ENCODE measurements around the gene DIDO1. TPM values are rescaled to one million over a fixed set of nuclear protein-coding genes. Genes with fewer than 3 reads are reported as not detected.

DIDO1 gene
- total and polyA plus RNA-seq, 2 of the 13 experiments (the other 11 are each of a cell fraction or from before 2014, with no cell fraction given) = 75.0 to 75.1 TPM

GRCh38 chr20:62926229-62927127, at the start of gene DIDO1 (continued):
- TF ChIP-seq NR3C1 (CRISPR knock-in tag; IDR thresholded peaks at IDR 0.05) = no peak
- peak; percentile 61 for TF ChIP-seq RARA (CRISPR knock-in tag; IDR thresholded peaks at IDR 0.05)
- 0 out of 2 replicates have a peak, but pooled peaks have one; percentile 58 for TF ChIP-seq ZNF75D (CRISPR knock-in tag; IDR thresholded peaks at IDR 0.05; ENCODE audit: borderline replicate concordance)
- peak; percentile 69 for TF ChIP-seq ESRRA (CRISPR knock-in tag; IDR thresholded peaks at IDR 0.05; ENCODE audit: low read depth)
- TF ChIP-seq ZNF788 (CRISPR knock-in tag; IDR thresholded peaks at IDR 0.05; ENCODE audit: borderline replicate concordance) = peak; percentile 75; the same call in 1 of the 2 replicates
- no peak for TF ChIP-seq PTBP1 (IDR thresholded peaks at IDR 0.05; ENCODE audit: low read depth, low read length, poor library complexity, severe bottlenecking)
- TF ChIP-seq ATF3 (CRISPR knock-in tag; IDR thresholded peaks at IDR 0.05) = peak; percentile 45
- TF ChIP-seq NR0B2 (CRISPR knock-in tag; IDR thresholded peaks at IDR 0.05) = peak; percentile 64; the same call in 1 of the 2 replicates
- peak; percentile 43 for TF ChIP-seq ZNF18 (CRISPR knock-in tag; IDR thresholded peaks at IDR 0.05; ENCODE audit: insufficient replicate concordance)
- TF ChIP-seq AKAP8 (CRISPR knock-in tag; IDR thresholded peaks at IDR 0.05) = peak; percentile 93
- no peak for TF ChIP-seq PCBP2 (optimal IDR thresholded peaks at IDR 0.05; ENCODE audit: low read depth, low read length, poor library complexity, severe bottlenecking)
- TF ChIP-seq SP4 (CRISPR knock-in tag; IDR thresholded peaks at IDR 0.05) = peak; percentile 64; the same call in 1 of the 2 replicates
- no peak for TF ChIP-seq ZNF646 (CRISPR knock-in tag; IDR thresholded peaks at IDR 0.05)
- no peak for TF ChIP-seq FOXJ3 (CRISPR knock-in tag; IDR thresholded peaks at IDR 0.05; ENCODE audit: borderline replicate concordance)
- peak; percentile 20; the same call in 1 of the 2 replicates for TF ChIP-seq ZNF281 (CRISPR knock-in tag; IDR thresholded peaks at IDR 0.05; ENCODE audit: borderline replicate concordance)

Measured in HepG2 (cell line).